KOPT-K1 (cell line): ENCODE results near the gene PRRT1B.
A peak's percentile ranks its signal among the peaks of the same experiment; 100 is the strongest.
"Not testable (repeated sequence)": the region's sequence is repeated elsewhere in the genome, so short reads cannot be mapped to it uniquely, and the experiment has no call there.

Source experiments
- H3K27ac ChIP-seq: fragments of 200-600 bp; sonication (generic); 2 replicates; pipeline ENCODE4 v1.5.1; 2016; ENCODE audit warnings: antibody characterized with exemption, mild to moderate bottlenecking, low read depth, low read length; ENCODE audit not compliant: poor library complexity, severe bottlenecking
- H3K36me3 ChIP-seq: fragments of 200-600 bp; sonication (generic); 2 replicates; pipeline ENCODE4 v1.5.1; 2017; ENCODE audit warnings: antibody characterized with exemption, mild to moderate bottlenecking, low read length, moderate library complexity; ENCODE audit not compliant: insufficient read depth
- H3K9me3 ChIP-seq: fragments of 200-600 bp; sonication (generic); 2 replicates; pipeline ENCODE4 v1.5.1; 2017; ENCODE audit warnings: antibody characterized with exemption, low read length, mild to moderate bottlenecking; ENCODE audit not compliant: insufficient read depth, poor library complexity, severe bottlenecking

Gene PRRT1B

DNA sequence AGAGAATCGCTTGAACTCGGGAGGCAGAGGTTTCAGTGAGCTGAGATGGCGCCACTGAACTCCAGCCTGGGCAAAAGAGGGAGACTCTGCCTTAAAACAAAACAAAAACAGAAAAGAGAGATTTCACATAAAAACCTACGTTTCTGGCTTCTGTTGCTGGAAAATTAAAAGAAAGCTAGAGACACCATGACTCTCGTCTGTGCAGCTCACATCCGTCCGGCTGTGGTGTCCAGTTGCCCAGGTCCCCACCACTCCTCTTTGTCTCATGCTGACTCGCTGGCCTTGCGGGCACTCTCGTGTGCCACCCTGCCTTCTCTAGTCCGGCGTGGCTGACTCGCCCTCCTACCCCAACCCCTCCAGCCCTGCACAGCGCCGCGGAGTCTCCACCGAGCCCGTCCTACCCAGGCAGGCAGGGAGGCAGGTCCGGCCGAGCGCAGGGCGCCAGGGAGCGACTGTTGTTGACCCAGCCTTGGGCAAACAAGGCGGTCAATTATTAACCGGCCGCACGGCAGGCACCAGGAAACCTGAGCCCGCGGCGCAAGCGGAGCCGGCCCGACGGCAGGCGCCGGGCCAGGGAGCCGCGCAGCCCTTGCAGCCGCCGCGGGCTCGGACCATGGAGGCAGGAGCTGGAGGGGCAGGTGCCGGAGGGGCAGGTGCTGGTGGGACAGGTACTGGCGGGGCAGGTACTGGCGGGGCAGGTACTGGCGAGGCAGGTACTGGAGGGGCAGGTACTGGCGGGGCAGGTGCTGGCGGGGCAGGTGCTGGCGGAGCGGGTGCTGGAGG is at the start of gene PRRT1B:
TSS of gene PRRT1B (plus strand) at position 521 of the 783 bp plus-strand sequence. CDS start at position 614, 93 bp downstream.
- H3K9me3 ChIP-seq: peaks cover 24% of the 10 kb centered on the region
- H3K27ac ChIP-seq: no peak within 1 kb of the TSS
- no peaks in the 10 kb centered on the region for H3K36me3 ChIP-seq

DNA sequence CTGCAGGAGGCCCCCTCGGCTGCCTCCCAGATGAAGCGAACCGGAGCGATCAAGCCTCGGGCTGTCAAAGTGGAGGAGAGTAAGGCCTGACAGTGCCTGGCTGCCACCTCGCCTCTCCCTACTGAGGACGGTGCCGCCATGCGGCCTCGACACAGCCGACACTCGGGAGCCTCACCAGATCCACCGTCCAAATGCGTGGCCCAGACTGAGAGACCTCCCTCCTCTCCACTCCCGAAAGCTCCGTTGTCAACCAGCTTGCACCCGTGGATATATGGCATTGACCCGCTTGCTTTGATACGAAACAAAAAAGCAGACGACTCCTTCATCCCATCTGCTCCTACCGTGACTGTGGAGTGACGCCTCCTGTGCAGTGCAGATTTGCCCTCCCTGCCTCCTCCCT is 49.5 kb upstream of the PRRT1B start:
- H3K36me3 ChIP-seq: peaks cover 90% of the 10 kb centered on the region
- no peaks in the 10 kb centered on the region for H3K9me3 ChIP-seq
- no peak overlapping the region for H3K27ac ChIP-seq

DNA sequence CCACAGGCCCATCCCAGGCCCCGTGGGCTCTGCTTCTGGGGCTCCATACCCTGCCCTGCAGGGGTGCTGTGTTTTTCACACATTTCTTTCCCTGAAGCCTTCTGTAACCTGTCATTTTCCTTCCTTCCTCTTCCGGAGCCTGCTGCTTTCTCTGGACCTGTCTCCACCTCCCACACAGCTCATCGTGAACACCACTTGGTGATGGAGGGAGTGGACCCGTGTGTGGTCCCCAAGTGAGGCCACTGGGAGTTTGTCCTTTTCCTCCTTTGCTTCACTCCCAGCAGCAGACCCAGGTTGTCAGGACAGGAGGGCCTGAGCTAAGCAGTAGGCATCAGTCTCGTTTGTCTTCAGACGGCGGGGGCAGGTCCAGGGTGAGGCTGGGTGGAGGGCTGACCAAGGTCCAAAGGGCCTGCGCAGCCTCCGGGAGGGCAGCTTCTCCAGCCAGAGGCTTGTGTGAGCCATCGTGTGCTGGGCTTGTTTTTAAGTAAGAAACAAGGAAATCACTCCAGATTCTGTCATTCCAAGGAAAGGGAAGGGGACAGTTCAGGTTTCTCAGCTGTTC is 48.4 kb upstream of the PRRT1B start:
- Histone ChIP-seq H3K36me3 (peaks cover 78% of the 10 kb centered on the region), H3K9me3 (no peaks in the 10 kb centered on the region), H3K27ac (no peak overlapping the region)

DNA sequence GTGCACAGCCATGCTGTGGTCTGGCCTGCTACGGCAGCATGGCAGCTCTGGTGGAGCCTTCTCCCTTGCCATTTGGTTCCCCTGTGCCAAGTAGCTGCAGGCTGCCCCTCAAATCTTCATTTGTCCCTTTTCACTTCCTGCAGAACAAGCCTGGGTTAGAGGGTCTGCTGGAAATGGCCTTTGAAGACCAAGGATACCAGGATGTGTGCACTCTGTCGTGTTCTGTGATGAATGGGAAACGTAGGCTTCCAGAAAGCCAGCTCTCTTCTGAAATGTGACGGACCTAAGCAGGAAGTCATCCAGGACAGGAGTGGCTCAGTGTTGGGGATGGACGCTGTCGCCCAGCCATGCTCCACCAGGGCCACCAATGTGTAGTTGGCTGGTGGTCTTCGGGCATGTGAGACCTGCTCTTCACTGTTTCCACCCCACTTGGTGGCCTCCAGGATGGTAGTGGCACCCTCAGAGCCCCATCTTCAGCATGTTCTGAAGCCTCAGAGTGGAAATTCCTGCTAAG is 46.0 kb upstream of the PRRT1B start:
- Histone ChIP-seq H3K9me3 (no peaks in the 10 kb centered on the region), H3K27ac (peak overlapping the region; percentile 79), H3K36me3 (peaks cover 54% of the 10 kb centered on the region)

DNA sequence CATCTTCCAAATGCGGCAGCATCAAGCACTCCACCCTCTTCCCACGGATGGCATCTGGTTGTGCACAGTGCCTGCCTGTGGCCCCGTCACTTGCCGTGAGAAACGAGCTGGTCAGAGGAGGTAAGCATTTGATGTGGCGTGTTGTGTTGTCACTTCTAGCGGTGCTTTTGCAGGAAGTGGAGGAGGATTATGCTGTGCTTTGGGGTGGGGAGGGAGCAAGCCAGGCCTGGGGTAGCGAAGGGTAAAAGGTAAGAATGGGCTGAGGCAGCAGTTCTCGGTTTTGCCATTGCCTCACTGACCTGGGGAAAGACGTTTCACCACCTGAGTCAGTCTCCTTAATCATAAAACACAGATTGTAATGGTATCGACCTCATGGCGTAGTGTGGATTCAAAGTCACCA is 44.9 kb upstream of the PRRT1B start:
- Histone ChIP-seq H3K36me3 (peaks cover 44% of the 10 kb centered on the region), H3K27ac (peak overlapping the region; percentile 79), H3K9me3 (no peaks in the 10 kb centered on the region)

DNA sequence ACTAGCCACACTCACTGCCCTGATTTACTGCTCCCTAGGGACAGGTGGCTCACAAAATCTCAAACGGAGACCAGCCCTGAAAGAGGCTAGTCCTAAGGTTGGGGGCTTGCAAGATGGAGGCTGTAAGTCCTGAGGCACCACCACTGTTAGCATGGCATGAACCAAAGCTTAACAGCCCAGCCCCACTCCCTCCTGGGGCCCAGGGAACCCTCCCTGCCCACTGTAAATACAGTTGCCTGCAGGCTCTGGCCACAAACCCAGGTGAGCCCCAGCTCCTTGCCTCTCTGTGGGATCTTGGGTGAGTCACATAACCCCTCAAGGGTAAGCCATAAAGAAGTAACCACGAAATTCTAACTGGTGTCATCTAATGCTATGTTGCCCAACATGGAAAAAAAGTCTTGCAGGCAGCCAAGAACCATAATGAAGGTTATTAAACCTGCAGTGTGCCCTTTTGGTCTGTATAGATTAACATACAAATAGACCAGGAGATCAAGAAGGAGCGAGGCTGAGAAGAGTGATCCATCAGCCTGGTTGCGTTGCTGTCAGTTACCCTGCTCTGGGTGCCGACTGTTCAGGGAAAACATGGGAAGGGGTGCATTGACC is 44.3 kb upstream of the PRRT1B start:
- Histone ChIP-seq H3K27ac (peak overlapping the region; percentile 79), H3K36me3 (peaks cover 37% of the 10 kb centered on the region), H3K9me3 (no peaks in the 10 kb centered on the region)

DNA sequence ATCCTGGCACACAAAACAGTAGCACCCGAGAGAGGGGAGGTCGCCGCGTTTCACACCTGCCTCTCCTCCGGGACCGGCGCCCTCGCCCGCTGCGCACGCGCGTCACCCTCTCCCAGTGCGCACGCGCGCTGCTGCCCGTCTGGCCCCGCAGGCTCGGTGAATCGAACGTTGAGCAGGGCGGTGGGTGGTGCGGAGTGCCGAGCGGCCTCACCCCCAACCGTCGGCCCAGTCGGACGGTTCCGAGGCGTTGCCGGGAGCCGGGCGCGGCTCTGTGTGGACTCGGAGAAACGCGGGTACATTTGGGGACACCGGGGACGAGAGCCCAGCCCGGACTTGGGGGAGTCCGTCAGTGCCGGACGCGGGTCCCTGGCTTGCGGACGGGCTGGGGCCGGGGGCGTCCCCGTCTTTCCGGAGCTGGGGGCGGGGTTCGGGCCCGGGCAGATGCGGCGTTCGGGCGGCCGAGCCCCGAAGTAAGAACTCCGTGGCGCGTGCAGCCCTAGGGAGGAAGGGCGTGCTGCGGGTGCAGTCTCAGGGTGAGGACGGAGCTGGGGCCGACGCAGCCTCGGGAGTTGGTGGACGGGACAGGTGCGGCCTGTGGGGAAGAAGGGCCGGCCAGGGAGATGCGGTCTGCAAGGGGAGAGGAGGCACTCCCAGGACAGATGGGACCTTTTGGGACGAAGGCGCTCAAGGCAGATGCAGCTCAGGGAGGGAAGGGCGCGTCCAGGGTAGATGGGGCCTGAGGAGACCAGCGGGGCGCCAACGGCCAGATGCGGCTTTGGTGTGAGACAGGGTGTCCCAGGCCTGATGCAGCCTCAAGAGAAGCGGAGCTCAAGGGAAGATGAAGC is 42.3 kb upstream of the PRRT1B start, which contains the start of gene POMT1:
TSS of gene POMT1 (plus strand) at position 138 of the 845 bp plus-strand sequence. CDS start 1,301 bp downstream, outside the sequence.
- Histone ChIP-seq H3K27ac (peak within 1 kb of the TSS; percentile 79), H3K9me3 (no peaks in the 10 kb centered on the region), H3K36me3 (peaks cover 33% of the 10 kb centered on the region)

DNA sequence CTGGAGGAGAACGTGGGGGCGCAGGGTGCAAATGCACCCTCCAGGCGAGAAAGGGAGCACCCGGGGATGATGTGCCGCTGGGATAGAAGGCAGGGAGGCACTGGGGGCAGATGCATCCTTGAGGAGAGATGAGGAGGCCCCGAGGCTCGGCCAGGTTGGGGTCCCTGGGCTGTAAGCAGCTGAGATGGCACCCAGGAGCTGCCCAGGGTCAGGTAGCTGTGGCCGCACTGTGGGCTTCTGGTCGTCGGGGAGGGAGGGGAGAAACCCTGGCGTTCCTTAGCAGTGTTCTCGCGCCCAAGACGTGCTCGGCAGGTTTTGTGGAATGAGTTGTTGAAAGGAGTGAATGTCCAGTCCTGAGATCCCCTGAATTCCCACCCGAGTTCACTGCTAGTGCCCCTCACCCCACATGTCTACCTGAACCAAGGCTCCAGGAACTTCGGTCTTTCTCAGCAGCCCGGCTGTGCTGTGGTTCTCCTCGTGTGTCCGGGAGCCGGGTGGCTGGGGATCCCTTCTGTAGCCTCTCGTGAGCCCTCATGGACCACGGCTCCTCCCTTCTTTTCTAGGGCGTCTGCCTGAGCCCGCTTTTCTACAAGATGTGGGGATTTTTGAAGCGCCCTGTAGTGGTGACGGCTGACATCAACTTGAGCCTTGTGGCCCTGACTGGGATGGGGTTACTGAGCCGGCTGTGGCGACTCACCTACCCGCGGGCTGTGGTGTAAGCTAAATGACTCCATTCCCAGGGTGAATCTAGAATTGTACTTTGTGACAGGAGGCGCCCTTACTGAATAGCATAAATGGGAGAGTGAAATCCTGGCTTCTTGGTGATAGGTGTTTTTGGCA is 41.5 kb upstream of the PRRT1B start:
- peak overlapping the region; percentile 79 for H3K27ac ChIP-seq
- H3K9me3 ChIP-seq: no peaks in the 10 kb centered on the region
- H3K36me3 ChIP-seq: peaks cover 24% of the 10 kb centered on the region

DNA sequence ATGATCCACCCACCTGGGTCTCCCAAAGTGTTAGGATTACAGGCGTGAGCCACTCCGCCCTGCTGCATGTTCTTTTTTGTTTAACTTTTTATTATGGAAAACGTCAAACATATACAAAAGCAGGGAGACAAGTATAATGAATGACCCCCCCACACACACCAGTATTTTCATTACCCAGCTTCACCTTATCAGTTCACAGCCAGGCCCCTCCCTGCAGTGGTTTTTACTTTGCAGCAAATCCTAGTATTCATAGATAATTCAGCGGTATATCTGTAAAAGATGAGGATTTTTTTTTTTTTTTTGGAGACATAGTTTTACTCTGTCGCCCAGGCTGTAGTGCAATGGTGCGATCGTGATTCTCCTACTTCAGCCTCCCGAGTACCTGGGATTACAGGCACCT is 40.3 kb upstream of the PRRT1B start:
- Histone ChIP-seq H3K9me3 (no peaks in the 10 kb centered on the region), H3K36me3 (peaks cover 25% of the 10 kb centered on the region), H3K27ac (no peak overlapping the region)

DNA sequence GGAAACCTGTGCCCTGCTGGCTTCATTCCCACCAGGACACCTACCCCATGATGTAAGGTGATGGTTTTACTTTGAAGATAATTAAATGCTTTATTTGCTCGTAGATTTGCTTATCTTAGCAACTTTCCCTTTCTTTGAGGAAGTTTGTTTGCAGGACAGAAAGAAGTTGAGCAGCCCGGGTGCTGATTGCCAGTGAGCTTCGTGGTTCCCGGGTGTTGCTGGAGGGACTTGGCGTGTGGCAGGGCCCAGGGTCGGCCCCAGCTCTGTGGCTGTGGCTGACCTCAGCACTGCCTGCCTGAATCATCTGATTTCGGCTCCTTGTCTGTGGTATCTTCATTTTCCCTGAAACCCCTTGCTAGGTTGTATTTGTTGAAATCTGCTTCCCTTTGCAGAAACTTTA is 33.9 kb upstream of the PRRT1B start:
- Histone ChIP-seq H3K27ac (no peak overlapping the region), H3K9me3 (no peaks in the 10 kb centered on the region), H3K36me3 (peaks cover 86% of the 10 kb centered on the region)

DNA sequence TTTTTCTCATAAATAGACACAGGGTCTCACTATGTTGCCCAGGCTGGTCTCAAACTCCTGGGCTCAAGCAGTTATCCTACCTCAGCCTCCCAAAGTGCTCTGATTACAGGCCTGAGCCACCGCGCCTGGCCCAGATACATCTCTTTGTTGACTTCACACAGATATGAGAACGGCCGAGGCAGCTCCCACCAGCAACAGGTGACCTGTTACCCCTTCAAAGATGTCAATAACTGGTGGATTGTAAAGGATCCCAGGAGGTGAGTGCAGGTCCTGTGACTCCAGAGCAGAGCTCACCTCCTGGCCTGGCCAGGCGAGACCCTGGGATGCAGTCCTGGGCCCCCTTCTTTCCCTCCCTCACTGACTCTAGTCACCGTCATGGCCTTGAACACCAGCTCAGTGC is 33.4 kb upstream of the PRRT1B start:
- H3K9me3 ChIP-seq: no peaks in the 10 kb centered on the region
- H3K36me3 ChIP-seq: peaks cover 87% of the 10 kb centered on the region
- no peak overlapping the region for H3K27ac ChIP-seq

DNA sequence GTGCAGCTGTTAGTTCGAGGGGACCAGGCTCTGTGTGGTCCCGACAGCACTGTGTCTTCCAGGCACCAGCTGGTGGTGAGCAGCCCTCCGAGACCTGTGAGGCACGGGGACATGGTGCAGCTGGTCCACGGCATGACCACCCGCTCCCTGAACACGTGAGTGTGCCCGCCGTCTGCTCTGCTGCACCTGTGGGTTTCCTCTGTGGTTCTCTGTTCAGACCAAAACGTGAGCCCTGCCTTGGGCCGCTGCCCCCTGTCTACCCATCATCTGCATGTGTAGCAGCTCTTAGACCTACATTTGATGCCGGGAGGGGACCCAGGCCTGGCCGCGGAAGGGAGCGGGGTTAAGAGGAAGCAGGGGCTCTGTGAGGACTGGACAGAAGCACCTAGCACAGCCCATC is 32.1 kb upstream of the PRRT1B start:
- Histone ChIP-seq H3K27ac (no peak overlapping the region), H3K9me3 (no peaks in the 10 kb centered on the region), H3K36me3 (peaks cover 88% of the 10 kb centered on the region)

DNA sequence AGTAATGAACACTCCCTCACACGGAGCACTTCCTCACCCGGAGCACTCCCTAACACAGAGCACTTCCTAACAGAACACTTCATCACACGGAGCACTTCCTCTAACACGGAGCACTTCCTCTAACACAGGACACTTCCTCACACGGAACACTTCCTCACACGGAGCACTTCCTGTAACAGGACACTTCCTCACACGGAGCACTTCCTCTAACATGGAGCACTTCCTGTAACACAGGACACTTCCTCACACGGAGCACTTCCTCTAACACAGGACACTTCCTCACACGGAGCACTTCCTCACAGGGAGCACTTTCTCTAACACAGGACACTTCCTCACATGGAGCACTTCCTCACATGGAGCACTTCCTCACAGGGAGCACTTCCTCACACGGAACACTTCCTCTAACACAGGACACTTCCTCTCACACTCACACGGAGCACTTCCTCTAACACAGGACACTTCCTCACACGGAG is 29.7 kb upstream of the PRRT1B start:
- H3K36me3 ChIP-seq: peaks cover 96% of the 10 kb centered on the region
- H3K27ac ChIP-seq, H3K9me3 ChIP-seq: not testable (repeated sequence)

DNA sequence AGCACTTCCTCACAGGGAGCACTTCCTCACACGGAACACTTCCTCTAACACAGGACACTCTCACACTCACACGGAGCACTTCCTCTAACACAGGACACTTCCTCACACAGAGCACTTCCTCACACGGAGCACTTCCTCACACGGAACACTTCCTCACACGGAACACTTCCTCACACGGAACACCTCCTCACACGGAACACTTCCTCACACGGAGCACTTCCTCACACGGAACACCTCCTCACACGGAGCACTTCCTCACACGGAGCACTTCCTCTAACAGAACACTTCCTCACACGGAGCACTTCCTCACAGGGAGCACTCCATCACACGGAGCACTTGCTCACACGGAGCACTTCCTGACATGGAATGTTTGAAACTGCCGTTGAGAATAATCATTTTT is 29.2 kb upstream of the PRRT1B start:
- no peak overlapping the region for H3K27ac ChIP-seq
- H3K9me3 ChIP-seq: no peaks in the 10 kb centered on the region
- H3K36me3 ChIP-seq: peaks cover 96% of the 10 kb centered on the region
